HepG2 (cell line): ENCODE measurements around the gene PLCB1. TPM values are rescaled to one million over a fixed set of nuclear protein-coding genes. Genes with fewer than 3 reads are reported as not detected.

Experiments
- ATAC-seq: fragments of 200-7000 bp; cut with Tn5 transposase; 3 replicates; pipeline ENCODE4 v1.9.1; 2020; ENCODE audit warnings: mild to moderate bottlenecking, moderate library complexity
- BruUV-seq: library from RNA; stranded (reverse); fragments of 400-500 nt; replicated peaks from 2 replicates; lab custom pipeline; 2021; lab: Mats Ljungman, UMichigan
- CTCF ChIA-PET: fragments of 300-600 bp; formaldehyde crosslinking; extraction: SDS; loops from one replicate; lab custom pipeline; 2021; ENCODE audit warnings: low total read pairs, inconsistent platforms, low intra/inter-chr PET ratio; lab: Yijun Ruan, JAX
- POLR2A ChIA-PET: fragments of 350-600 bp; sonication (Branson Sonifier 250); formaldehyde crosslinking; loops from one replicate; lab custom pipeline; 2020; ENCODE audit warnings: antibody characterized with exemption, inconsistent platforms; lab: Yijun Ruan, JAX
- DNase-seq: peaks from one replicate; pipeline ENCODE4 v3.0.0-alpha.2; 2015; ENCODE audit warnings: low spot score
- FAIRE-seq: peaks from 3 replicates; lab custom pipeline; 2011; peaks lifted over from hg19 to GRCh38; lab: Jason Lieb, UNC
- H2AFZ ChIP-seq: one replicate; pipeline ENCODE4 v1.6.1; 2011; ENCODE audit warnings: low read length, inconsistent platforms
- H3K27ac ChIP-seq: fragments of 300-600 bp; 3 replicates; pipeline ENCODE4 v1.8.0; 2011; ENCODE audit warnings: mixed run types, mild to moderate bottlenecking, mixed read lengths, low read length, inconsistent platforms; ENCODE audit not compliant: insufficient read depth; ENCODE audit errors: extremely low read length
- H3K27me3 ChIP-seq, 2 experiments: fragments of 200-600 bp in 1 of 2; 2 replicates in 1 of 2; 3 replicates in 1 of 2; pipeline versions ENCODE4 v1.6.0 to v1.8.0; 2011; ENCODE audit warnings: low read length in 2 of 2, mild to moderate bottlenecking in 2 of 2, moderate library complexity in 2 of 2, inconsistent platforms in 1 of 2; ENCODE audit not compliant: insufficient read depth in 2 of 2, control insufficient read depth in 1 of 2
- H3K36me3 ChIP-seq, 2 experiments: fragments of 200-600 bp in 1 of 2; replicated peaks in 1 of 2; 2 replicates in 1 of 2; 3 replicates in 1 of 2; pipeline versions ENCODE4 v1.5.1 to v1.8.0; 2011; ENCODE audit warnings: low read length in 2 of 2, inconsistent platforms in 1 of 2; ENCODE audit not compliant: insufficient read depth in 2 of 2, control insufficient read depth in 1 of 2
- H3K4me1 ChIP-seq: 2 replicates; pipeline ENCODE4 v1.5.1; 2012; ENCODE audit warnings: low read length, inconsistent platforms; ENCODE audit not compliant: insufficient read depth
- H3K4me2 ChIP-seq: 2 replicates; pipeline ENCODE4 v1.6.0; 2011; ENCODE audit warnings: low read depth, low read length, inconsistent platforms
- H3K4me3 ChIP-seq, 3 experiments: fragments of 200-600 bp in 1 of 3; sonication (generic), shearing (Covaris generic) in 1 of 3; replicated peaks in 1 of 3; 2 replicates each; pipeline ENCODE4 v1.5.1; 2011 to 2016; ENCODE audit warnings: low read length in 3 of 3, inconsistent platforms in 2 of 3, low read depth in 2 of 3, mild to moderate bottlenecking in 2 of 3, control low read depth in 1 of 3, mixed read lengths in 1 of 3; ENCODE audit not compliant: insufficient read depth in 1 of 3
- H3K79me2 ChIP-seq: one replicate; pipeline ENCODE4 v1.6.1; 2011; ENCODE audit warnings: low read length, inconsistent platforms; ENCODE audit not compliant: insufficient read depth
- H3K9ac ChIP-seq: 2 replicates; pipeline ENCODE4 v1.6.0; 2011; ENCODE audit warnings: mild to moderate bottlenecking, low read depth, low read length, inconsistent platforms; ENCODE audit not compliant: insufficient read depth
- H3K9me3 ChIP-seq: 2 replicates; pipeline ENCODE4 v1.5.1; 2012; ENCODE audit warnings: mild to moderate bottlenecking, low read length
- H4K20me1 ChIP-seq: 2 replicates; pipeline ENCODE4 v1.6.0; 2011; ENCODE audit warnings: inconsistent platforms, mild to moderate bottlenecking, low read length, moderate library complexity; ENCODE audit not compliant: insufficient read depth
- DRAP1 ChIP-seq: IDR thresholded peaks from 2 replicates; pipeline ENCODE4 v1.6.1; 2016; ENCODE audit warnings: missing genetic modification reagents, missing compliant biosample characterization
- ELF3 ChIP-seq: IDR thresholded peaks from 2 replicates; pipeline ENCODE4 v1.6.1; 2016; ENCODE audit warnings: missing genetic modification reagents, missing compliant biosample characterization
- FOXA1 ChIP-seq, 2 experiments: fragments of 450-650 bp in 1 of 2; sonication (generic) in 1 of 2; formaldehyde crosslinking in 1 of 2; IDR thresholded peaks; 2 replicates each; pipeline versions ENCODE4 v1.4.0 to v1.6.1; 2016 to 2020; ENCODE audit warnings: missing genetic modification reagents in 1 of 2
- GATAD1 ChIP-seq: IDR thresholded peaks from 2 replicates; pipeline ENCODE4 v1.6.1; 2016; ENCODE audit warnings: missing genetic modification reagents, missing compliant biosample characterization
- IRF2 ChIP-seq: IDR thresholded peaks from 2 replicates; pipeline ENCODE4 v1.6.1; 2018; ENCODE audit warnings: missing genetic modification reagents, missing compliant biosample characterization
- PCBP2 ChIP-seq: fragments of 200-400 bp; formaldehyde crosslinking; optimal IDR thresholded peaks from 2 replicates; pipeline ENCODE3; 2018; ENCODE audit warnings: low read length, low read depth; ENCODE audit not compliant: poor library complexity, severe bottlenecking
- POGZ ChIP-seq: sonication (generic); formaldehyde crosslinking; IDR thresholded peaks from 2 replicates; pipeline ENCODE4 v1.4.0; 2020; ENCODE audit warnings: mild to moderate bottlenecking, missing genetic modification reagents
- SOX13 ChIP-seq, 3 experiments: fragments of 450-650 bp in 1 of 3; sonication (generic) in 1 of 3; formaldehyde crosslinking in 1 of 3; IDR thresholded peaks in 2 of 3; conservative IDR thresholded peaks in 1 of 3; 2 replicates each; pipeline versions ENCODE4 v1.5.0 to v1.6.1; 2016 to 2020; ENCODE audit warnings: antibody characterized with exemption in 1 of 3, mild to moderate bottlenecking in 1 of 3, missing compliant biosample characterization in 1 of 3, missing genetic modification reagents in 1 of 3, moderate library complexity in 1 of 3
- SSRP1 ChIP-seq: IDR thresholded peaks from 2 replicates; pipeline ENCODE4 v1.6.1; 2016; ENCODE audit warnings: control low read depth
- THRA ChIP-seq: sonication (generic); formaldehyde crosslinking; IDR thresholded peaks from 2 replicates; pipeline ENCODE4 v1.4.0; 2020; ENCODE audit warnings: missing genetic modification reagents, borderline replicate concordance
- ZFP36L1 ChIP-seq: sonication (generic); formaldehyde crosslinking; IDR thresholded peaks from 2 replicates; pipeline ENCODE4 v1.8.0; 2022; ENCODE audit warnings: mild to moderate bottlenecking, missing genetic modification reagents, moderate library complexity
- ZGPAT ChIP-seq: IDR thresholded peaks from 2 replicates; pipeline ENCODE4 v1.6.1; 2016; ENCODE audit warnings: mild to moderate bottlenecking
- ZMYM4 ChIP-seq: sonication (generic); formaldehyde crosslinking; IDR thresholded peaks from 2 replicates; pipeline ENCODE4 v1.8.1; 2023; ENCODE audit warnings: mild to moderate bottlenecking, missing genetic modification reagents
- ZNF614 ChIP-seq: IDR thresholded peaks from 2 replicates; pipeline ENCODE4 v1.6.1; 2018; ENCODE audit warnings: missing biosample characterization, missing genetic modification reagents, inconsistent platforms, borderline replicate concordance
- ZNF644 ChIP-seq: IDR thresholded peaks from 2 replicates; pipeline ENCODE4 v1.6.1; 2016; ENCODE audit warnings: low read depth
- WGBS: methylation state at CpG from one replicate; pipeline ENCODE4 v1.1.6; 2017; ENCODE audit warnings: low lambda C conversion rate; 5-methylcytosine and 5-hydroxymethylcytosine counted together
- in situ Hi-C: cut with HindIII; loops from 2 replicates; pipeline ENCODE4 v1.10.0; 2017; ENCODE audit warnings: low pct_unique_long_range_greater_than_20kb; ENCODE audit not compliant: extremely low pct_ligation_motif_present
- intact Hi-C: fragments of 100-400 bp; cut with micrococcal nuclease; formaldehyde crosslinking; loops from one replicate; pipeline ENCODE4 v1.10.0; 2022; ENCODE audit not compliant: unreplicated experiment
- polyA plus RNA-seq, 8 experiments: library from polyadenylated mRNA; depleted of rRNA in 3 of 8; stranded (reverse) in 7 of 8; unstranded in 1 of 8; fragments of >200 nt; fragmentation: Illumina TruSeq in 4 of 8; extraction: Trizol in 4 of 8; gene quantifications; 2 replicates each; pipeline versions ENCODE4 v1.2.1 to v1.2.3, GENCODE V29; 2011 to 2016; ENCODE audit warnings: low read depth in 4 of 8, missing spikeins in 1 of 8, mixed read lengths in 1 of 8; ENCODE audit not compliant: insufficient read depth in 1 of 8
- total RNA-seq, 5 experiments: library from RNA; depleted of rRNA; stranded (reverse); fragments of >200 nt; fragmentation: Illumina TruSeq; extraction: Trizol; gene quantifications; 2 replicates each; pipeline ENCODE4 v1.2.3, GENCODE V29; 2016; ENCODE audit warnings: low read depth in 1 of 5

Gene PLCB1
- total and polyA plus RNA-seq, 2 of the 13 experiments (the other 11 are each of a cell fraction or from before 2014, with no cell fraction given), result 42.4 to 55.9 TPM

- H3K9ac ChIP-seq, result no peak overlapping the region
- 57% methylated on average over 2 of the region's 2 CpGs for WGBS
- no peak overlapping the region for H3K4me2 ChIP-seq
- no peaks in the 10 kb centered on the region for H4K20me1 ChIP-seq
- no TSS peak for BruUV-seq
- H3K27me3 ChIP-seq, result no peaks in the 10 kb centered on the region
- H3K9me3 ChIP-seq, result no peaks in the 10 kb centered on the region
- no peak overlapping the region for H3K4me3 ChIP-seq
- peaks cover 73% of the 10 kb centered on the region for H3K4me1 ChIP-seq
- DNase-seq (peak; percentile 64), ATAC-seq (no peak), FAIRE-seq (no peak)
- H3K79me2 ChIP-seq, result peaks cover 7% of the 10 kb centered on the region
- TF ChIP-seq ZMYM4 (CRISPR knock-in tag) (0 out of 2 replicates have a peak, but pooled peaks have one; percentile 12), SOX13 (IDR thresholded peaks at IDR 0.05) (no peak), SOX13 (CRISPR knock-in tag; conservative IDR thresholded peaks at IDR 0.05 in 1 of 2, IDR thresholded peaks at IDR 0.05 in 1 of 2) (peak in 1 of 2 experiments; percentile 26; a peak in 1 of 4 replicates), ZNF644 (CRISPR knock-in tag) (0 out of 2 replicates have a peak, but pooled peaks have one; percentile 35), THRA (CRISPR knock-in tag) (no peak; the same call in 1 of the 2 replicates), FOXA1 (IDR thresholded peaks at IDR 0.05) (no peak), FOXA1 (CRISPR knock-in tag; IDR thresholded peaks at IDR 0.05) (peak; percentile 38), POGZ (CRISPR knock-in tag) (0 out of 2 replicates have a peak, but pooled peaks have one; percentile 9), PCBP2 (no peak), ZNF614 (CRISPR knock-in tag) (0 out of 2 replicates have a peak, but pooled peaks have one; percentile 26), ZFP36L1 (CRISPR knock-in tag) (no peak), ELF3 (CRISPR knock-in tag) (peak; percentile 84), ZGPAT (CRISPR knock-in tag) (0 out of 2 replicates have a peak, but pooled peaks have one; percentile 24), DRAP1 (peak; percentile 16; the same call in 1 of the 2 replicates), GATAD1 (CRISPR knock-in tag) (0 out of 2 replicates have a peak, but pooled peaks have one; percentile 15), SSRP1 (CRISPR knock-in tag) (peak; percentile 80; the same call in 1 of the 2 replicates), IRF2 (CRISPR knock-in tag) (0 out of 2 replicates have a peak, but pooled peaks have one; percentile 24)
- ChIA-PET POLR2A (no interaction called here), CTCF (no interaction called here)
- no peak overlapping the region for H2AFZ ChIP-seq
- in situ Hi-C loops (no loop called here), intact Hi-C loops (no loop called here)
- H3K36me3 ChIP-seq, result peaks cover 0 to 3% of the 10 kb centered on the region in 2 experiments; a peak in 2 of 5 replicates
- no peak overlapping the region for H3K27ac ChIP-seq
Measured at GRCh38 chr20:8334641-8335040, 202.6 kb downstream of the PLCB1 start.
